GM18526 (cell line): ENCODE results near the gene GPHN.

Experiments
- POLR2A ChIP-seq: IDR thresholded peaks from 3 replicates; pipeline ENCODE4 v1.6.1; 2011; ENCODE audit not compliant: insufficient read length; ENCODE audit errors: extremely low read depth

The GPHN gene

GRCh38 chr14:66563731-66564130 lies 55.8 kb downstream of the GPHN start:
- no peak for TF ChIP-seq POLR2A

- TF ChIP-seq POLR2A = no peak
Measured at GRCh38 chr14:66568220-66568619, 60.3 kb downstream of the GPHN start.

- no peak for TF ChIP-seq POLR2A
Measured at GRCh38 chr14:66572826-66573225, 64.9 kb downstream of the GPHN start.

GRCh38 chr14:66575014-66575413 lies 67.1 kb downstream of the GPHN start:
- TF ChIP-seq POLR2A = no peak

- TF ChIP-seq POLR2A = no peak
Measured at GRCh38 chr14:66575939-66576338, 68.0 kb downstream of the GPHN start.

GRCh38 chr14:66595394-66595793 lies 87.4 kb downstream of the GPHN start:
- TF ChIP-seq POLR2A = no peak

GRCh38 chr14:66596241-66596985 lies 88.5 kb downstream of the GPHN start:
- TF ChIP-seq POLR2A = no peak

- no peak for TF ChIP-seq POLR2A
Measured at GRCh38 chr14:66600416-66600815, 92.5 kb downstream of the GPHN start.

- no peak for TF ChIP-seq POLR2A
Measured at GRCh38 chr14:66601932-66602578, 94.1 kb downstream of the GPHN start.

- TF ChIP-seq POLR2A = no peak
Measured at GRCh38 chr14:66603945-66604344, 96.0 kb downstream of the GPHN start.

GRCh38 chr14:66606826-66607225 lies 98.9 kb downstream of the GPHN start:
- TF ChIP-seq POLR2A = no peak

GRCh38 chr14:66610154-66610563 lies 102.2 kb downstream of the GPHN start:
- TF ChIP-seq POLR2A = no peak

GRCh38 chr14:66613344-66613743 lies 105.4 kb downstream of the GPHN start:
- TF ChIP-seq POLR2A = no peak

- no peak for TF ChIP-seq POLR2A
Measured at GRCh38 chr14:66619952-66620351, 112.0 kb downstream of the GPHN start.

GRCh38 chr14:66623838-66624237 lies 115.9 kb downstream of the GPHN start:
- TF ChIP-seq POLR2A = no peak

GRCh38 chr14:66624336-66624937 lies 116.5 kb downstream of the GPHN start:
- no peak for TF ChIP-seq POLR2A
